HUES64 (cell line): ENCODE measurements around the gene FNIP1.

Source experiments
- H3K27ac ChIP-seq: 2 replicates; pipeline ENCODE4 v1.7.0; 2013; ENCODE audit warnings: low read depth, low read length, inconsistent platforms
- H3K27me3 ChIP-seq: 2 replicates; pipeline ENCODE4 v1.6.1; 2013; ENCODE audit warnings: mild to moderate bottlenecking, low read length; ENCODE audit not compliant: insufficient read depth
- H3K36me3 ChIP-seq: 2 replicates; pipeline ENCODE4 v1.6.1; 2013; ENCODE audit warnings: mild to moderate bottlenecking, low read length; ENCODE audit not compliant: insufficient read depth
- H3K4me1 ChIP-seq: 2 replicates; pipeline ENCODE4 v1.6.1; 2013; ENCODE audit warnings: mild to moderate bottlenecking, low read length, moderate library complexity; ENCODE audit not compliant: insufficient read depth
- H3K4me3 ChIP-seq: 2 replicates; pipeline ENCODE4 v1.5.1; 2013; ENCODE audit warnings: mild to moderate bottlenecking, low read length, moderate library complexity
- H3K9ac ChIP-seq: 2 replicates; pipeline ENCODE4 v1.6.1; 2013; ENCODE audit warnings: mild to moderate bottlenecking, low read depth, low read length
- H3K9me3 ChIP-seq: 2 replicates; pipeline ENCODE4 v1.6.1; 2013; ENCODE audit warnings: low read depth, low read length; ENCODE audit not compliant: insufficient read depth
- WGBS: fragments of 150-250, 120-280 bp; methylation state at CpG from one replicate; pipeline ENCODE4 v1.1.7; 2013; ENCODE audit warnings: missing lambda C conversion rate; 5-methylcytosine and 5-hydroxymethylcytosine counted together

Gene FNIP1

GRCh38 chr5:131659290-131659689 lies 137.5 kb downstream of the FNIP1 start:
- no peak overlapping the region for H3K9ac ChIP-seq
- H3K27ac ChIP-seq = no peak overlapping the region
- H3K4me1 ChIP-seq = no peaks in the 10 kb centered on the region
- no peaks in the 10 kb centered on the region for H3K9me3 ChIP-seq
- no peak overlapping the region for H3K4me3 ChIP-seq
- H3K27me3 ChIP-seq = no peaks in the 10 kb centered on the region
- H3K36me3 ChIP-seq = peaks cover 21% of the 10 kb centered on the region
- 97% methylated on average over 13 of the region's 13 CpGs for WGBS

GRCh38 chr5:131654776-131655175 lies 142.0 kb downstream of the FNIP1 start:
- Histone ChIP-seq H3K36me3 (peaks cover 34% of the 10 kb centered on the region), H3K27ac (no peak overlapping the region), H3K4me3 (no peak overlapping the region), H3K9ac (no peak overlapping the region), H3K27me3 (no peaks in the 10 kb centered on the region), H3K4me1 (no peaks in the 10 kb centered on the region), H3K9me3 (no peaks in the 10 kb centered on the region)
- 98% methylated on average over 2 of the region's 2 CpGs for WGBS

- WGBS = 96% methylated on average over 2 of the region's 2 CpGs
- H3K36me3 ChIP-seq = peaks cover 32% of the 10 kb centered on the region
Measured at GRCh38 chr5:131654309-131654708, 142.5 kb downstream of the FNIP1 start.

GRCh38 chr5:131649161-131649560 lies 147.7 kb downstream of the FNIP1 start:
- no peaks in the 10 kb centered on the region for H3K9me3 ChIP-seq
- no peak overlapping the region for H3K4me3 ChIP-seq
- peaks cover 43% of the 10 kb centered on the region for H3K36me3 ChIP-seq
- H3K27ac ChIP-seq = no peak overlapping the region
- WGBS = 100% methylated on average over 3 of the region's 3 CpGs
- no peak overlapping the region for H3K9ac ChIP-seq
- no peaks in the 10 kb centered on the region for H3K4me1 ChIP-seq
- H3K27me3 ChIP-seq = no peaks in the 10 kb centered on the region

More at GRCh38 chr5:131654309-131654708, 142.5 kb downstream of the FNIP1 start:
- Histone ChIP-seq H3K4me1 (no peaks in the 10 kb centered on the region), H3K4me3 (no peak overlapping the region), H3K9me3 (no peaks in the 10 kb centered on the region), H3K27ac (no peak overlapping the region), H3K27me3 (no peaks in the 10 kb centered on the region), H3K9ac (no peak overlapping the region)

- 94% methylated on average over 10 of the region's 10 CpGs for WGBS
- Histone ChIP-seq H3K4me3 (no peak overlapping the region), H3K27ac (no peak overlapping the region), H3K27me3 (no peaks in the 10 kb centered on the region), H3K9me3 (no peaks in the 10 kb centered on the region), H3K4me1 (no peaks in the 10 kb centered on the region), H3K9ac (no peak overlapping the region), H3K36me3 (peaks cover 41% of the 10 kb centered on the region)
Measured at GRCh38 chr5:131647048-131647769, 149.6 kb downstream of the FNIP1 start.

- H3K27me3 ChIP-seq = no peaks in the 10 kb centered on the region
- no peak overlapping the region for H3K9ac ChIP-seq
- WGBS = 96% methylated on average over 7 of the region's 7 CpGs
- H3K36me3 ChIP-seq = peaks cover 20% of the 10 kb centered on the region
- no peak overlapping the region for H3K4me3 ChIP-seq
- H3K4me1 ChIP-seq = no peaks in the 10 kb centered on the region
- no peak overlapping the region for H3K27ac ChIP-seq
- H3K9me3 ChIP-seq = no peaks in the 10 kb centered on the region
Measured at GRCh38 chr5:131644822-131645221, 152.0 kb downstream of the FNIP1 start.

- no CpG with 5 or more reads among the region's 1 CpG for WGBS
- Histone ChIP-seq H3K4me3 (no peak overlapping the region), H3K9ac (no peak overlapping the region), H3K9me3 (no peaks in the 10 kb centered on the region), H3K36me3 (peaks cover 19% of the 10 kb centered on the region), H3K27me3 (no peaks in the 10 kb centered on the region), H3K4me1 (no peaks in the 10 kb centered on the region), H3K27ac (no peak overlapping the region)
Measured at GRCh38 chr5:131644370-131644769, 152.4 kb downstream of the FNIP1 start.

GRCh38 chr5:131641494-131641893 lies 155.3 kb downstream of the FNIP1 start:
- Histone ChIP-seq H3K27me3 (no peaks in the 10 kb centered on the region), H3K9ac (no peak overlapping the region), H3K27ac (no peak overlapping the region), H3K9me3 (no peaks in the 10 kb centered on the region), H3K36me3 (peaks cover 12% of the 10 kb centered on the region), H3K4me1 (peaks cover 4% of the 10 kb centered on the region; the same call in 1 of the 2 replicates), H3K4me3 (no peak overlapping the region)
- 80% methylated on average over 1 of the region's 1 CpG for WGBS

- no peaks in the 10 kb centered on the region for H3K9me3 ChIP-seq
- no peak overlapping the region for H3K4me3 ChIP-seq
- H3K9ac ChIP-seq = no peak overlapping the region
- H3K27me3 ChIP-seq = no peaks in the 10 kb centered on the region
- H3K27ac ChIP-seq = no peak overlapping the region
- H3K36me3 ChIP-seq = peaks cover 4% of the 10 kb centered on the region; the same call in 1 of the 2 replicates
- WGBS = 92% methylated on average over 5 of the region's 5 CpGs
- H3K4me1 ChIP-seq = peaks cover 7% of the 10 kb centered on the region; the same call in 1 of the 2 replicates
Measured at GRCh38 chr5:131640043-131640856, 156.6 kb downstream of the FNIP1 start.

- H3K9me3 ChIP-seq = no peaks in the 10 kb centered on the region
- peaks cover under 1% of the 10 kb centered on the region; the same call in 1 of the 2 replicates for H3K36me3 ChIP-seq
- no peaks in the 10 kb centered on the region for H3K27me3 ChIP-seq
- H3K27ac ChIP-seq = no peak overlapping the region
- H3K4me1 ChIP-seq = peaks cover 8% of the 10 kb centered on the region; the same call in 1 of the 2 replicates
- H3K4me3 ChIP-seq = no peak overlapping the region
- no peak overlapping the region for H3K9ac ChIP-seq
Measured at GRCh38 chr5:131639148-131639547, 157.7 kb downstream of the FNIP1 start.

GRCh38 chr5:131637694-131638093 lies 159.1 kb downstream of the FNIP1 start:
- no peak overlapping the region for H3K4me3 ChIP-seq
- 87% methylated on average over 3 of the region's 4 CpGs for WGBS
- H3K9ac ChIP-seq = no peak overlapping the region
- H3K36me3 ChIP-seq = no peaks in the 10 kb centered on the region
- H3K4me1 ChIP-seq = peaks cover 14% of the 10 kb centered on the region; the same call in 1 of the 2 replicates
- H3K27me3 ChIP-seq = no peaks in the 10 kb centered on the region
- no peak overlapping the region for H3K27ac ChIP-seq
- H3K9me3 ChIP-seq = no peaks in the 10 kb centered on the region
